ENCODE results near the gene TAPBPL. TPM values are rescaled to one million over a fixed set of nuclear protein-coding genes. Genes with fewer than 3 reads are reported as not detected.

Gene TAPBPL, protein sequence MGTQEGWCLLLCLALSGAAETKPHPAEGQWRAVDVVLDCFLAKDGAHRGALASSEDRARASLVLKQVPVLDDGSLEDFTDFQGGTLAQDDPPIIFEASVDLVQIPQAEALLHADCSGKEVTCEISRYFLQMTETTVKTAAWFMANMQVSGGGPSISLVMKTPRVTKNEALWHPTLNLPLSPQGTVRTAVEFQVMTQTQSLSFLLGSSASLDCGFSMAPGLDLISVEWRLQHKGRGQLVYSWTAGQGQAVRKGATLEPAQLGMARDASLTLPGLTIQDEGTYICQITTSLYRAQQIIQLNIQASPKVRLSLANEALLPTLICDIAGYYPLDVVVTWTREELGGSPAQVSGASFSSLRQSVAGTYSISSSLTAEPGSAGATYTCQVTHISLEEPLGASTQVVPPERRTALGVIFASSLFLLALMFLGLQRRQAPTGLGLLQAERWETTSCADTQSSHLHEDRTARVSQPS
- 7.6 and 14.7 TPM in 2 replicates for total RNA-seq

DNA sequence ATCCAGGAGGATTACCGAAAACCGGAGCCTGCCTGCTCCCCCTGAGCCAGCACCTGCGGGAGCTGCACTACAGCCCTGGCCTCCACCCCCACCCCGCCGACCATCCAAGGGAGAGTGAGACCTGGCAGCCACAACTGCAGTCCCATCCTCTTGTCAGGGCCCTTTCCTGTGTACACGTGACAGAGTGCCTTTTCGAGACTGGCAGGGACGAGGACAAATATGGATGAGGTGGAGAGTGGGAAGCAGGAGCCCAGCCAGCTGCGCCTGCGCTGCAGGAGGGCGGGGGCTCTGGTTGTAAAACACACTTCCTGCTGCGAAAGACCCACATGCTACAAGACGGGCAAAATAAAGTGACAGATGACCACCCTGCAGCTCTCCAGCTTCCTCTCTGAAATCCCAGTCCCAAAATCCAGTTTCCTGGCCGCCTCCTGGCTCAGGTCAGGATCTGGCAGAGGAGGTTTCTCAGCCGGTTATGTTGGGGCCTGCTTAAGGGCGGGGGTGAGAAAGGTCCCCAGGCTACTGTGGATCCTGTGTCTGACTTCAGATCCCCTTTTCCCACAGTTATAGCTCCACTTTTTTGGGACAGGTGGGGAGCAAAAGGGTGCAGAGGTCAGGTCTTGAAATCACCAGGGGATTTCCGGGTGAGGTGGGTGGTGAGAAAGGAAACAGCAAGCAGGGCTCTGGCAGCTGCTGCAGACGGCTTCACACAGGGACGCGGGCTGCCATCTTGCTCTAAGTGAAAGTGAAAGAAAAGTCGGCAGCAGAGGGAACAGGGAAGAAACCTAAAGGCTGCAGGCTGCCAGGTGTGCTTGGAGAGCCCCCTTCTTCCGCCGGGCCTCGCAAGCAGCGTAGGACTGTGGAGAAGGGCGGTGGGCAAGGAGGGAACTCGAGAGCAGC is at the start of gene TAPBPL:
TAPBPL (plus strand) TSS at position 695 of the 897 bp plus-strand sequence. CDS start 207 bp downstream, outside the sequence.

DNA sequence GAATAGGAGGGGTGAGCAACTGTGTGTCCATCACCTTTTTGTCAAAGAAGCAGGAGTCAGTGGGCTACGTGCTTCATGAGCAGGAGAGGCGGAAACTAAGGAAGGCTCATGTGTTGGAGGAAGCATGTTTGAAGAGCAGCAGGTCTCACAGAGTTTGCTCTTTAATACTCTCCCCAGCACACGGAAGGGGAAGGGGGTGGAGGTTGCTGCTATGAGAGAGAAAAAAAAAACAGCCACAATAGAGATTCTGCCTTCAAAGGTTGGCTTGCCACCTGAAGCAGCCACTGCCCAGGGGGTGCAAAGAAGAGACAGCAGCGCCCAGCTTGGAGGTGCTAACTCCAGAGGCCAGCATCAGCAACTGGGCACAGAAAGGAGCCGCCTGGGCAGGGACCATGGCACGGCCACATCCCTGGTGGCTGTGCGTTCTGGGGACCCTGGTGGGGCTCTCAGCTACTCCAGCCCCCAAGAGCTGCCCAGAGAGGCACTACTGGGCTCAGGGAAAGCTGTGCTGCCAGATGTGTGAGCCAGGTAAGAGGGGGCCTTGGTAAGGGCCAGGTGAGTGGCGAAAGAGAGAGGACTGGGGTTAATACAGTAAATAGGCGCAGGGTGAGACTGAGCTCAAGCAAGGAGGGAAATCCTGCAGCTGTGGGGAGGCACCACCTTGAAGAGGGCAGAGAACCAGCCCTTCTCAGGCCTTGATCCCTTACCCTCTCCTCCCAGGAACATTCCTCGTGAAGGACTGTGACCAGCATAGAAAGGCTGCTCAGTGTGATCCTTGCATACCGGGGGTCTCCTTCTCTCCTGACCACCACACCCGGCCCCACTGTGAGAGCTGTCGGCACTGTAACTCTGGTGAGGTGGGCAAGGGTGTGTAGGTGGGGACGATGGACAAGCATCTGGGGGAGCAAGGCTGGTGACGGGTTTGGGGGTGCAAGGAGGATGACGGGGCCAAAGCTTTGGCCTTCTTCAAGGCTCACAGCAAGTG is 6.8 kb upstream of the TAPBPL start, which contains the start of gene CD27:
CD27 (plus strand) TSS at position 252 of the 985 bp plus-strand sequence; CDS start at position 393, 141 bp downstream.

DNA sequence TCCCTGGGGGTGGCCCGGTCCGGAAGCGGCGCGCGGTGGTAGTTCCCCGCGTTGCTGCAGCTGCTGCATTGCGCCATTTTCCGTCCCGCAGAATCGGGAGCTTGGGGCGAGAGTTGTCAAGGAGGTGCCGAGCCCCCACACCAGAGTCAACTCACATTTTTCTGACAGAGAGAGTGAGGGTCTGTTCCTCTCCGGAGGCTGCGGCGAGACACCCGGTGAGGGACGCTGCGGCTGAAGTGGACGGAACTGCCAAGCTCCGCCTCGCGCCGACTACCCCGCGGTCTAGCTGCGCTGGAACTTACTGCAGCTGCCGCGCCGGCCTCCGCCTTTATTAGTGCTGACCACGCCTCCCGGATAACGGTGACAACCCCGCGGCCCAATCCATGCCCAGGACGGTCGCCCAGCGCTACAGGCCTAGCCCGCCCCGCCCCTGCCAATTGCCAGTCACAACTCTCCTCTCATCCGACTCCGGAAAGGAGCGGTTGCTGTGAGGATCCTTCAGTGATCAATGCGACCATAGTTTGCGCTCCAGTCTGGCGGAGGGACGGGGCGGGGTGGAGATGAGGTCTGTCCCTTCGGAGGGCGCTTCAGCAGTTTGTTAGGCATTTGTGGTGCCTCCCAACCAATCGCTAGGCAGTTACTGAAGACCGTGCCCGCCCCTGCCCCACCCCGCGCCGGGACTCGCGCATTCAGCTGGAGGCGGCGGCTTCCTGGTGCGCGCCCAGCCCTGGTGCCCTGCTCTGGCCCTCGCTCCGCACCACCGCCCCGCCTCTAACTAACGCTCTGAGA is 18.7 kb downstream of the TAPBPL start, which contains the start of gene VAMP1:
VAMP1 (minus strand) TSS at position 303 of the 789 bp plus-strand sequence; CDS start at position 157, 146 bp downstream.

DNA sequence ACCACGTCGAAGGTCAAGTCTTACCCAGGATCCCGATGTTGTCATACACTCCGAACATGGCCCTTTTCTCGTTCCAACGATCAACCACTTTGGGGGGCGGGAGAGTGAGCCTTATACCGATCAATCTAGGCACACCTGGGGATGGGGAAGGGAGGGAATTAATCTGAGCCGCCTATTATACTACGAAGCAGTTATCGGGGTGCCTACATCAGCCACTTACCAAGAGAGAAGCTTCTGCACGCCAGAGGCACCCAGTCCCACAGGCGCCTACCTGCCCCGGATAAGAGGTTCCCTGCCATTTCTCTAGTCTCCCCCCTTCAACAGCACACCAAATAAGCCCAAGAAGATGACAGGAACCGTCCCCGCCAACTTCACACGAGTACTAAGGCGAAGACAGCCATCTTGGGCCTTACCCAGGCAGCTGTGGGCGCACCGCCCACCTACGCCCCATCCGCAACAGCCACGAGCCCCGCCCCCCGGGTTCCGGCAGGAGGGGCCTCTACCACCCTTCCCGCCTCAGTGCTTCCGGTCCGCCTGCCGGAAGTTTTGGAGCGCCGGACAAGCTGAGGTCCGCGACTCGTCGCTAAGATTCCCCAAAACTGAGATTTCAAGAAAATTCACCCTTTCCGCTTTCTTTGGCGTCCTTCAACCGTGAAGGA is 41.1 kb downstream of the TAPBPL start, which contains the start of gene MRPL51:
MRPL51 (minus strand) TSS at position 425 of the 659 bp plus-strand sequence; CDS start at position 299, 126 bp downstream.

DNA sequence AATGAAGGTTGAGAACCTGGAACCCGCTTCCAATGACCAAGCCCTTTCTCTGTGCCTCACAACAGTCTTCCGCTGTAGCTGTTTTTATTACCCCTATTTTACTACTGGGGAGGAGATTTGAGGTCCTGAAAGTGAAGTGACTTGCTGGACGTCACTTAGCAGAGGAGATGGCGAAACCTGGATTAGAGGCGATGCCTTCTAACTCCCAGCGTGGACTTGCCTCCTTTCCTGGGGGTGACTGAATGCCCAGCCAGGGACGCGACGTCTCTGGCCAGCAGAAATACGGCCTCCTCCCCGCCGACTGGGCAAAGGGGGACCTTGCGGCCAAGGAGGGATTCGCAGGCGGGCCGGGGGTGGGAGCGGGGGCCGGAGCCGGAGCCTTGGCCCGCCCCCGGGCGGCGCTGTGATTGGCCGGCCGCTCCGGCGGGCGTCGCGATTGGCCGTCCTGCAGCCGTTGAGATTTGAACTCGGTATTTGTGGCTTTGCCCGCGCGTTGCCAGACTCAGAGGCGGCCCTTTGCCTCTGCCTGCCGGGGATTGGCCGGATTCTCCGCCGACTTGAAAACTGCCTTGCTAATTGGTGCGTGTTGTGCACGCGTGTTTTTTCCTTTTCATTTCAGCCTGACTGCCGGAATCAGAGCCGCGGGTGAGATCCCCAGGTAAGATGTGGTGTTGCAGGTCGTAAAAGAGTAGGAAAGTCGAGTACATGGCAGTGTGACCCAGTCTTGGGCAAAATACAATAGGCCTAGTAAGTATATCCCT is 41.8 kb downstream of the TAPBPL start, which contains the start of gene NCAPD2:
NCAPD2 (plus strand) TSS at position 606 of the 761 bp plus-strand sequence. CDS start 997 bp downstream, outside the sequence.

Other genes starting within 250 kb of the TAPBPL start
- gene PLEKHG6, start 141.4 kb upstream of the TAPBPL start, total RNA-seq, result 0.13 and 0.39 TPM in 2 replicates
- 134 and 172 TPM in 2 replicates for gene TNFRSF1A, start 110.0 kb upstream of the TAPBPL start, total RNA-seq
- 0.07 TPM in 1 of 2 replicates, not detected in the other for gene SCNN1A, start 76.5 kb upstream of the TAPBPL start, total RNA-seq
- 80.0 and 101 TPM in 2 replicates for gene LTBR, start 67.9 kb upstream of the TAPBPL start, total RNA-seq
- not detected in 2 replicates for gene CD27, start 7.1 kb upstream of the TAPBPL start, total RNA-seq
- gene VAMP1, start 18.6 kb downstream of the TAPBPL start, total RNA-seq, result 10.9 and 20.4 TPM in 2 replicates
- gene MRPL51, start 41.2 kb downstream of the TAPBPL start, total RNA-seq, result 71.8 and 72.8 TPM in 2 replicates
- 40.5 and 47.6 TPM in 2 replicates for gene NCAPD2, start 42.1 kb downstream of the TAPBPL start, total RNA-seq
- gene GAPDH, start 82.5 kb downstream of the TAPBPL start, total RNA-seq, result 12,763 and 13,179 TPM in 2 replicates
- gene IFFO1, start 104.0 kb downstream of the TAPBPL start, total RNA-seq, result 14.7 and 16.1 TPM in 2 replicates
- gene NOP2, start 116.2 kb downstream of the TAPBPL start, total RNA-seq, result 10.0 and 19.5 TPM in 2 replicates
- 238 and 263 TPM in 2 replicates for gene CHD4, start 155.3 kb downstream of the TAPBPL start, total RNA-seq
- 0.03 TPM in 1 of 2 replicates, not detected in the other for gene LPAR5, start 183.9 kb downstream of the TAPBPL start, total RNA-seq
- 0.13 and 0.26 TPM in 2 replicates for gene ACRBP, start 195.4 kb downstream of the TAPBPL start, total RNA-seq
- 26.9 and 27.4 TPM in 2 replicates for gene ING4, start 211.1 kb downstream of the TAPBPL start, total RNA-seq
- gene ZNF384, start 237.3 kb downstream of the TAPBPL start, total RNA-seq, result 16.4 and 16.8 TPM in 2 replicates
- gene PIANP, start 248.8 kb downstream of the TAPBPL start, total RNA-seq, result 1.1 and 1.3 TPM in 2 replicates

Measured in smooth muscle cell of the pulmonary artery (primary cell).